Mammary epithelial cell (primary cell): ENCODE results near the gene MYOZ2.

Experiments used
- CTCF ChIP-seq, 2 donors: IDR thresholded peaks in 1 of 2; conservative IDR thresholded peaks in 1 of 2; 2 replicates each; pipeline ENCODE4 v1.5.1; 2011 to 2012; ENCODE audit warnings: inconsistent platforms in 2 of 2, low read length in 2 of 2, mild to moderate bottlenecking in 2 of 2, control low read depth in 1 of 2, low read depth in 1 of 2; ENCODE audit not compliant: insufficient read depth in 1 of 2; ENCODE audit errors: extremely low read depth in 1 of 2
- EZH2 ChIP-seq: IDR thresholded peaks from 2 replicates; pipeline ENCODE4 v1.6.1; 2012; ENCODE audit warnings: low read length, inconsistent platforms, borderline replicate concordance

DNA sequence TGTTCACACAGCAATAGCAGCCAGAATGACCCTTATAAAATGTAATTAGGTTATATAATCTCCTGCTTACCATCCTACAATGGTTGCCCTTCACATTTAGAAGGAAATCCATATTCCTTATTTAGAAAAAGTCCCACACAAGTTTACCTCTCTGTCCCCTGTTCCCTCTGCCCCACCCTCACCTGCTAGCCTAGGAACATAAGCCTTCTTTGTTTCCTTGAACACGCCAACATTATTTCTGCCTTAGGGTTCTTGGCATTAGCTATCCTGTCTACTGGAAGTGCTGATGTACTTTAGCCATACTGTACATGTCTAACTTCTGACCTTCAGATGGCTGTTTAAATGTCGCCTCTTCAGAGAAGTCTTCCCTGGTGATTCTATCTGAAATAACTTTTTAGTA, 48.5 kb downstream of the MYOZ2 start:
- TF ChIP-seq CTCF (conservative IDR thresholded peaks at IDR 0.05 in 1 of 2, IDR thresholded peaks at IDR 0.05 in 1 of 2; ENCODE audit: extremely low read depth in 1 of 2, insufficient read depth in 1 of 2, low read depth in 1 of 2, low read length in 2 of 2), result no peak
- no peak for TF ChIP-seq EZH2
